ENCODE measurements around the gene IZUMO2.

- TF ChIP-seq MXI1 (IDR thresholded peaks at IDR 0.05; ENCODE audit: low read depth, low read length) (no peak), NFIC (IDR thresholded peaks at IDR 0.05; ENCODE audit: borderline replicate concordance) (no peak), RCOR1 (IDR thresholded peaks at IDR 0.05; ENCODE audit: low read length) (no peak), TAF1 (IDR thresholded peaks at IDR 0.05; ENCODE audit: borderline replicate concordance, low read depth, low read length) (no peak), EP300 (IDR thresholded peaks at IDR 0.05; ENCODE audit: borderline replicate concordance in 1 of 2, low read depth in 1 of 2, low read length in 1 of 2) (no peak), TCF12 (IDR thresholded peaks at IDR 0.05) (no peak), POLR2AphosphoS5 (IDR thresholded peaks at IDR 0.05; ENCODE audit: low read depth, low read length) (no peak), GATA2 (CRISPR knock-in tag; IDR thresholded peaks at IDR 0.05) (no peak), CHD2 (IDR thresholded peaks at IDR 0.05; ENCODE audit: low read length, partially characterized antibody) (no peak), YY1 (IDR thresholded peaks at IDR 0.05; ENCODE audit: low read depth) (no peak), USF1 (IDR thresholded peaks at IDR 0.05; ENCODE audit: borderline replicate concordance, low read depth) (no peak)
- TF ChIP-seq, protein P1, sequence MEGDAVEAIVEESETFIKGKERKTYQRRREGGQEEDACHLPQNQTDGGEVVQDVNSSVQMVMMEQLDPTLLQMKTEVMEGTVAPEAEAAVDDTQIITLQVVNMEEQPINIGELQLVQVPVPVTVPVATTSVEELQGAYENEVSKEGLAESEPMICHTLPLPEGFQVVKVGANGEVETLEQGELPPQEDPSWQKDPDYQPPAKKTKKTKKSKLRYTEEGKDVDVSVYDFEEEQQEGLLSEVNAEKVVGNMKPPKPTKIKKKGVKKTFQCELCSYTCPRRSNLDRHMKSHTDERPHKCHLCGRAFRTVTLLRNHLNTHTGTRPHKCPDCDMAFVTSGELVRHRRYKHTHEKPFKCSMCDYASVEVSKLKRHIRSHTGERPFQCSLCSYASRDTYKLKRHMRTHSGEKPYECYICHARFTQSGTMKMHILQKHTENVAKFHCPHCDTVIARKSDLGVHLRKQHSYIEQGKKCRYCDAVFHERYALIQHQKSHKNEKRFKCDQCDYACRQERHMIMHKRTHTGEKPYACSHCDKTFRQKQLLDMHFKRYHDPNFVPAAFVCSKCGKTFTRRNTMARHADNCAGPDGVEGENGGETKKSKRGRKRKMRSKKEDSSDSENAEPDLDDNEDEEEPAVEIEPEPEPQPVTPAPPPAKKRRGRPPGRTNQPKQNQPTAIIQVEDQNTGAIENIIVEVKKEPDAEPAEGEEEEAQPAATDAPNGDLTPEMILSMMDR (IDR thresholded peaks at IDR 0.05) = no peak
Observed at GRCh38 chr19:50191216-50191615, 28.1 kb upstream of the IZUMO2 start.

Measured in SK-N-SH (cell line).